Uterus (tissue), 4 donors: ENCODE measurements around the gene LAMTOR5. TPM values are rescaled to one million over a fixed set of nuclear protein-coding genes. Genes with fewer than 3 reads are reported as not detected.

Source experiments
- DNase-seq, 2 donors: peaks; one replicate each; pipeline ENCODE4 v3.0.0-alpha.2; 2019 to 2020
- H3K27ac ChIP-seq, 2 donors: fragments of 200-600 bp; sonication (generic); 1 replicate in 1 of 2; 2 replicates in 1 of 2; pipeline ENCODE4 v1.5.1; 2016 to 2018
- H3K27me3 ChIP-seq, 2 donors: fragments of 200-600 bp; sonication (generic); one replicate each; pipeline ENCODE4 v1.5.1; 2018 to 2019; ENCODE audit warnings: control low read depth in 1 of 2
- H3K36me3 ChIP-seq, 2 donors: fragments of 200-600 bp; sonication (generic); one replicate each; pipeline ENCODE4 v1.5.1; 2019; ENCODE audit warnings: control low read depth in 1 of 2
- H3K4me1 ChIP-seq, 2 donors: fragments of 200-600 bp; sonication (generic); one replicate each; pipeline ENCODE4 v1.5.1; 2018 to 2019; ENCODE audit warnings: control low read depth in 1 of 2
- H3K4me3 ChIP-seq, 2 donors: fragments of 200-600 bp; sonication (generic); 1 replicate in 1 of 2; 2 replicates in 1 of 2; pipeline ENCODE4 v1.5.1; 2018 to 2019; ENCODE audit warnings: mild to moderate bottlenecking in 1 of 2
- H3K9me3 ChIP-seq, 2 donors: fragments of 200-600 bp; sonication (generic); one replicate each; pipeline ENCODE4 v1.5.1; 2019; ENCODE audit warnings: control low read depth in 1 of 2
- POLR2A ChIP-seq, 2 donors: fragments of 450-650 bp; IDR thresholded peaks; one replicate each; pipeline ENCODE4 v1.6.1; 2016; ENCODE audit warnings: antibody characterized with exemption in 2 of 2, mild to moderate bottlenecking in 1 of 2, moderate library complexity in 1 of 2
- intact Hi-C: fragments of 100-400 bp; cut with DNase I; formaldehyde crosslinking; loops from one replicate; pipeline ENCODE4 v1.15.1; 2023; ENCODE audit warnings: low total_unique reads
- total RNA-seq, 4 donors: library from RNA; depleted of rRNA in 3 of 4; stranded (reverse); fragments of >200 nt in 3 of 4; gene quantifications; one replicate each; pipeline versions ENCODE4 v1.1.0 to v1.2.4, GENCODE V29; 2014 to 2023
- TF ChIP-seq, protein P1 (sequence below), 4 experiments: fragments of 200-600 bp in 2 of 4; fragments of 450-650 bp in 2 of 4; sonication (generic) in 2 of 4; IDR thresholded peaks; one replicate each; pipeline ENCODE4 v1.5.1; 2016 to 2019; ENCODE audit warnings: antibody characterized with exemption in 4 of 4, mild to moderate bottlenecking in 2 of 4, moderate library complexity in 1 of 4
- donor health status: DM: yes; HTN: yes; CAD: no.

LAMTOR5 gene
- total RNA-seq, 4 donors from 2014 or later, result 5.4 to 117 (median 58.5) TPM

DNA sequence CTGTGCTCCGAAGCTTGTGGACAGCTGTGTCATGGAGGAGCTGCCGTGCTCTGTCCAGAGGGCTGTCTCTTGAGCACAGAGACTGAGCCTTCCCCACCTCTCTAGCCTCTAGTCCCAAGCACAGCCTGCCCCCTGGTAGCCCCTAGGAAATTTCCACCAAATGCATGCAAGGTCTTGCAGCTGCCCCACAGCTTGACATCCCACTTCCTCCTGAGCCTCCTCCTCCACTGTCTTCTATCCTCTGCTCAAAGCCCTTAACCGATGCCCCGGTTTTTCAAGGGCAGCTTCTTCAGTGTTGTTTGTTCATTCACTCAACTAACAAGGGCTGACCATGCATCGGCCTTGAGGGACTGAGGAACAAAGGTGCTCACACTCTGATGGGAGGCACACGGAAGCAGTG, 22.9 kb upstream of the LAMTOR5 start:
- no peak for TF ChIP-seq POLR2A (IDR thresholded peaks at IDR 0.05)
- TF ChIP-seq, protein P1, sequence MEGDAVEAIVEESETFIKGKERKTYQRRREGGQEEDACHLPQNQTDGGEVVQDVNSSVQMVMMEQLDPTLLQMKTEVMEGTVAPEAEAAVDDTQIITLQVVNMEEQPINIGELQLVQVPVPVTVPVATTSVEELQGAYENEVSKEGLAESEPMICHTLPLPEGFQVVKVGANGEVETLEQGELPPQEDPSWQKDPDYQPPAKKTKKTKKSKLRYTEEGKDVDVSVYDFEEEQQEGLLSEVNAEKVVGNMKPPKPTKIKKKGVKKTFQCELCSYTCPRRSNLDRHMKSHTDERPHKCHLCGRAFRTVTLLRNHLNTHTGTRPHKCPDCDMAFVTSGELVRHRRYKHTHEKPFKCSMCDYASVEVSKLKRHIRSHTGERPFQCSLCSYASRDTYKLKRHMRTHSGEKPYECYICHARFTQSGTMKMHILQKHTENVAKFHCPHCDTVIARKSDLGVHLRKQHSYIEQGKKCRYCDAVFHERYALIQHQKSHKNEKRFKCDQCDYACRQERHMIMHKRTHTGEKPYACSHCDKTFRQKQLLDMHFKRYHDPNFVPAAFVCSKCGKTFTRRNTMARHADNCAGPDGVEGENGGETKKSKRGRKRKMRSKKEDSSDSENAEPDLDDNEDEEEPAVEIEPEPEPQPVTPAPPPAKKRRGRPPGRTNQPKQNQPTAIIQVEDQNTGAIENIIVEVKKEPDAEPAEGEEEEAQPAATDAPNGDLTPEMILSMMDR (IDR thresholded peaks at IDR 0.05), result no peak
- intact Hi-C loops, result no loop called here
- Histone ChIP-seq H3K4me1 (no peaks in the 10 kb centered on the region), H3K27me3 (no peaks in the 10 kb centered on the region), H3K27ac (no peak overlapping the region), H3K4me3 (no peak overlapping the region), H3K9me3 (no peaks in the 10 kb centered on the region), H3K36me3 (no peaks in the 10 kb centered on the region)
- DNase-seq, result no peak

DNA sequence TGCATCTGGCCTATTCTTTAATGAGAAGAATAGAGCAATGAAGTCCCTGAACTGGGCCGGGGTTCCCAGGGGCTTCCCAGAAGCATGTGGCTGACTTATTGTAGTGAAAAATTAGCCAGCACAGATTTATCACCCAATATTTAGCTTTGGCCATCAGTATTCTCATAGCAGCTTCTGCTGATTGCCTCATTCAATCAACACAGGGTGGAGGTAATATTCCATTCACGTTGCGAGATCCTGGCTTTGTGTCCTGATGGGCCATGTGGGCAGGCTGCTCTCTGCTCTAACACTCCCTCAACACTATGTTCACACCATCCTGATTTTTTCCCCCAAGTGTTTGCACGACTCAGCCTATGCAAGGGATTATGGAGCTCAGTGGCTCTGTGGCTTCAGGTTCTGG, 21.5 kb upstream of the LAMTOR5 start:
- intact Hi-C loops, result no loop called here
- Histone ChIP-seq H3K4me1 (no peaks in the 10 kb centered on the region), H3K4me3 (no peak overlapping the region), H3K27me3 (no peaks in the 10 kb centered on the region), H3K36me3 (no peaks in the 10 kb centered on the region), H3K27ac (no peak overlapping the region), H3K9me3 (no peaks in the 10 kb centered on the region)
- no peak for DNase-seq
- no peak for TF ChIP-seq POLR2A (IDR thresholded peaks at IDR 0.05)
- TF ChIP-seq, protein P1 (IDR thresholded peaks at IDR 0.05), result no peak

DNA sequence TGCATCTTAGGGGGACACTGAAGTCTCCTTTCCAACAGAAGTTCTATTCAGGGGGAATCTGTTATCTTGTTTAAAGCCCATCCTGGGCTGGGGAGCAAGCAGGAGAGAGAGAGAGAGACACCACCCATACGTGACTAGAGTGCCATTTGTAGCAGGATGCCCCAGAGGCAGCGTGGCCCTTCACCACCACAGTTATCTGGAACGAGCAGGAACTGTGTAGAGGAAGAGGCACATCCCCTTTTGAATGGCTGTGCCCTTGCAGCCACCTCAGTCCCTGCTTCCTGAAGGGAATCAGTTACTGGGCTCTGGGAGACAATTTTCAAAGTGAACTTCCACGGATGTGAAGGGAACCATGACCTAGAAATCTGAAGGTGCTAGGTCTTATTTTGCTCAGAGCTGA, 19.4 kb upstream of the LAMTOR5 start:
- H3K27ac ChIP-seq, result no peak overlapping the region
- TF ChIP-seq, protein P1 (IDR thresholded peaks at IDR 0.05), result no peak
- TF ChIP-seq POLR2A (IDR thresholded peaks at IDR 0.05), result no peak
- H3K4me1 ChIP-seq, result no peaks in the 10 kb centered on the region
- H3K9me3 ChIP-seq, result no peaks in the 10 kb centered on the region
- no peak overlapping the region for H3K4me3 ChIP-seq
- H3K27me3 ChIP-seq, result no peaks in the 10 kb centered on the region
- no peaks in the 10 kb centered on the region for H3K36me3 ChIP-seq
- intact Hi-C loops, result no loop called here
- DNase-seq, result no peak

DNA sequence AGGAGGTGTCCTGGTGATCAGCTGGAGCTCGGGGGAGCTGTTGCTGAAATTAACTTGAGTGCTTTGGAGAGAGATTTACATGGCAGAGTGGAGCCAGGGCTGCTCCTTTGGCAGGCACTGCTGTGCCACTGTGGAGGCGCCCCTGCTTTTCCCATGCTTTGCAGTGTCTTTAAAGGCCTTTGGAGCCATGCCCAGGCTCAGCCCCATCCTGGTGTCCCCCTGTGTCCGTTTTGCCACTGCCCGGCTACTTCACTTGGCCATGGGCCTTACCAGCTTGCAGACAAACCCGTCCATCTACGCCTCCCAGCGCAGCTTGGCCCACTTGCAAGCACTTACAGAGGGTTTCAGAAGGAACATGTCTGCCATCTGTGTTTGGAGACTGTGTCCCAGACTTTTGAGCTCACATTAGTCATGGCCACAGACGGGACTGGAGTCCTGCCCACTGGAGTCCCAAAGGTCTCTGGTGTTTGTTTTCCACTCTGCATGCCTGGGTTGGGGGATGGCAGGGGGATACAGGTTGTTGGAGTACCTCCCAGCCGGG, 18.2 kb upstream of the LAMTOR5 start:
- intact Hi-C loops, result no loop called here
- no peak for TF ChIP-seq POLR2A (IDR thresholded peaks at IDR 0.05)
- TF ChIP-seq, protein P1 (IDR thresholded peaks at IDR 0.05), result no peak
- H3K27ac ChIP-seq, result no peak overlapping the region

DNA sequence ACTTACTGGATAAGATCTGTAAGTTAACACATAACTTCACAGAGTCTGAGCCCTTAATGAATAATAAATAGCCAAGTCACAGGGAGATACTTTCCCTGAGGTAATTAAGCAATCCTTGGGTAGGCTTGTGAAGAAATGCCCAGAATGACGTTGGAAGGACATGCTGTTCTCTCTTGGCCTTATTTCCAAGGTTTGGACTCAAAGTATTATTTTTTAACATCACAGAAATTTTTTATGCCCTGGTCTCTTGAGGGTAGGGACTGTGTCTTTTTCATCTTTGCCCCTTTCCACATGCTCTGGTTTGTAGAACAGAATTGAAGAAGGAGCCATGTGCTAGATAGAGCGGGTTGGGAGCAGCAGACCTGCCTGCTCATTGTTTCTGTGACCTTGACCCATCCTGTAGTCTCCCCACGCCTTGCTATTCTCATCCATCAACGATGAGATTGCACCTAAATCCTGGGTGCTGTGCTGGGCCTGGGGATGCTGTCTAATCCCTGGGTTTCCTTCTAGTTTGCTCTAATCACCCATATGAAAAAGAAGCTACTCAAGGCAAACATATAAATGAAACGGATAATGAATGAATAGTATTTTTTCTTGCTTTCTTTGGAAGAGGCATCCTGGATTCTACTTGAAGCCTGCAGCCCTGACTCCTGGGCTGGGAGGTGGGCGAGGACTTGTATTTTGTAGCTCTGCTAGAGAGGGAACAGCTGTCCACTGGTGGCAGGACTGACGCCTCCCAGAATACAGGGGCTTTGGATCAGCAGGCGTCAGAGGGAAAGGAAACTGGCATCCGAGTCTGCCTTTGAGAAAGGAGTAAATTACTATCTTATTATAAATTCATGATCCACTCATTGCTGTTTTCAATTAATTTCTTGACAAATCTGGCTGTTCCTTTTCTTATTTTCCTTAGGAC, 17.5 kb upstream of the LAMTOR5 start:
- H3K27ac ChIP-seq, result no peak overlapping the region
- intact Hi-C loops, result no loop called here
- H3K9me3 ChIP-seq, result no peaks in the 10 kb centered on the region

More for the DNA sequence above, 18.2 kb upstream of the LAMTOR5 start:
- H3K4me3 ChIP-seq, result no peak overlapping the region
- DNase-seq, result no peak
- no peaks in the 10 kb centered on the region for H3K27me3 ChIP-seq
- H3K9me3 ChIP-seq, result no peaks in the 10 kb centered on the region
- no peaks in the 10 kb centered on the region for H3K4me1 ChIP-seq
- no peaks in the 10 kb centered on the region for H3K36me3 ChIP-seq

More for the DNA sequence above, 17.5 kb upstream of the LAMTOR5 start:
- Histone ChIP-seq H3K36me3 (no peaks in the 10 kb centered on the region), H3K4me1 (no peaks in the 10 kb centered on the region), H3K4me3 (no peak overlapping the region), H3K27me3 (no peaks in the 10 kb centered on the region)
- DNase-seq, result no peak
- no peak for TF ChIP-seq POLR2A (IDR thresholded peaks at IDR 0.05)
- TF ChIP-seq, protein P1 (IDR thresholded peaks at IDR 0.05), result no peak
